ENCODE data around the gene MTCL1. TPM values are rescaled to one million over a fixed set of nuclear protein-coding genes. Genes with fewer than 3 reads are reported as not detected.
A peak's percentile ranks its signal among the peaks of the same experiment; 100 is the strongest.

Gene MTCL1
- polyA plus RNA-seq, 3 donors = not detected

- Histone ChIP-seq H4K20me1 (ENCODE audit: insufficient read depth, low read length) (no peaks in the 10 kb centered on the region), H3K4me3 (replicated peaks in 1 of 3; ENCODE audit: low read depth in 2 of 3, low read length in 3 of 3) (no peak overlapping the region), H3K4me1 (ENCODE audit: control insufficient read depth in 1 of 2, insufficient read depth in 2 of 2, low read length in 2 of 2) (no peaks in the 10 kb centered on the region), H3K27me3 (ENCODE audit: control insufficient read depth in 2 of 2, insufficient read depth in 2 of 2, low read length in 2 of 2) (no peaks in the 10 kb centered on the region), H3K79me2 (ENCODE audit: insufficient read depth, low read length) (no peaks in the 10 kb centered on the region), H2AFZ (ENCODE audit: insufficient read depth, low read depth, low read length, poor library complexity, severe bottlenecking) (no peak overlapping the region), H3K9me3 (replicated peaks in 1 of 2; ENCODE audit: control insufficient read depth in 1 of 2, insufficient read depth in 1 of 2, low read length in 2 of 2) (no peaks in the 10 kb centered on the region), H3K9ac (ENCODE audit: insufficient read depth, low read length, poor library complexity, severe bottlenecking) (no peak overlapping the region), H3K4me2 (replicated peaks; ENCODE audit: extremely low read depth, low read length, poor library complexity, severe bottlenecking) (no peak overlapping the region), H3K36me3 (replicated peaks in 1 of 2; ENCODE audit: control insufficient read depth in 1 of 2, insufficient read depth in 2 of 2, low read length in 2 of 2) (no peaks in the 10 kb centered on the region), H3K27ac (ENCODE audit: low read depth in 1 of 2, low read length in 2 of 2) (no peak overlapping the region)
- no peaks in the 10 kb centered on the region for H3K4me1 Mint-ChIP-seq
- no peaks in the 10 kb centered on the region for H3K9me3 Mint-ChIP-seq
- H3K27ac Mint-ChIP-seq = peak overlapping the region in 1 of 7 donors; percentile 62
- intact Hi-C loops (cut with micrococcal nuclease) = no loop called here
- TF ChIP-seq CTCF (IDR thresholded peaks at IDR 0.05) = no peak
- WGBS (ENCODE audit: insufficient coverage) = 98% methylated on average over 14 of the region's 16 CpGs
- H3K4me3 Mint-ChIP-seq = no peak overlapping the region
- no peak for DNase-seq
- peaks cover 0 to 8% (median 0%) of the 10 kb centered on the region in 3 donors for H3K27me3 Mint-ChIP-seq (ENCODE audit: low read depth in 3 of 3)
- no peaks in the 10 kb centered on the region for H3K36me3 Mint-ChIP-seq
Measured at GRCh38 chr18:8778824-8779223, 73.5 kb downstream of the MTCL1 start.

GRCh38 chr18:8779251-8779650, 73.9 kb downstream of the MTCL1 start:
- Histone ChIP-seq H4K20me1 (ENCODE audit: insufficient read depth, low read length) (no peaks in the 10 kb centered on the region), H3K9me3 (replicated peaks in 1 of 2; ENCODE audit: control insufficient read depth in 1 of 2, insufficient read depth in 1 of 2, low read length in 2 of 2) (no peaks in the 10 kb centered on the region), H3K27ac (ENCODE audit: low read depth in 1 of 2, low read length in 2 of 2) (no peak overlapping the region), H3K4me1 (ENCODE audit: control insufficient read depth in 1 of 2, insufficient read depth in 2 of 2, low read length in 2 of 2) (no peaks in the 10 kb centered on the region), H3K4me3 (replicated peaks in 1 of 3; ENCODE audit: low read depth in 2 of 3, low read length in 3 of 3) (no peak overlapping the region), H3K36me3 (replicated peaks in 1 of 2; ENCODE audit: control insufficient read depth in 1 of 2, insufficient read depth in 2 of 2, low read length in 2 of 2) (no peaks in the 10 kb centered on the region), H3K9ac (ENCODE audit: insufficient read depth, low read length, poor library complexity, severe bottlenecking) (no peak overlapping the region), H2AFZ (ENCODE audit: insufficient read depth, low read depth, low read length, poor library complexity, severe bottlenecking) (no peak overlapping the region), H3K27me3 (ENCODE audit: control insufficient read depth in 2 of 2, insufficient read depth in 2 of 2, low read length in 2 of 2) (no peaks in the 10 kb centered on the region), H3K79me2 (ENCODE audit: insufficient read depth, low read length) (no peaks in the 10 kb centered on the region), H3K4me2 (replicated peaks; ENCODE audit: extremely low read depth, low read length, poor library complexity, severe bottlenecking) (no peak overlapping the region)
- Mint-ChIP-seq H3K4me1 (no peaks in the 10 kb centered on the region), H3K36me3 (no peaks in the 10 kb centered on the region), H3K4me3 (no peak overlapping the region), H3K27ac (no peak overlapping the region), H3K27me3 (ENCODE audit: low read depth in 3 of 3) (peaks cover 0 to 10% (median 0%) of the 10 kb centered on the region in 3 donors), H3K9me3 (peaks cover 0 to 3% (median 0%) of the 10 kb centered on the region in 7 donors)
- no peak for DNase-seq
- 97% methylated on average over 7 of the region's 14 CpGs for WGBS (ENCODE audit: insufficient coverage)
- intact Hi-C loops (cut with micrococcal nuclease) = no loop called here
- TF ChIP-seq CTCF (IDR thresholded peaks at IDR 0.05) = no peak
